Parathyroid adenoma (tissue), 2 donors: ENCODE results near the gene LAYN.

ENCODE experiments used
- H2AFZ ChIP-seq: fragments of 300-600 bp; sonication (generic); one replicate; pipeline ENCODE4 v1.7.0; 2017; ENCODE audit warnings: antibody characterized with exemption, mild to moderate bottlenecking
- H3K27ac ChIP-seq: fragments of 300-600 bp; sonication (generic); one replicate; pipeline ENCODE4 v1.7.0; 2017
- H3K27me3 ChIP-seq: fragments of 300-600 bp; sonication (generic); one replicate; pipeline ENCODE4 v1.7.0; 2017; ENCODE audit warnings: low read length; ENCODE audit not compliant: control insufficient read depth, insufficient read depth
- H3K36me3 ChIP-seq: fragments of 300-600 bp; sonication (generic); one replicate; pipeline ENCODE4 v1.7.0; 2017; ENCODE audit warnings: low read length; ENCODE audit not compliant: control insufficient read depth, insufficient read depth
- H3K4me1 ChIP-seq: fragments of 300-600 bp; sonication (generic); one replicate; pipeline ENCODE4 v1.7.0; 2017; ENCODE audit warnings: control low read depth
- H3K4me2 ChIP-seq: fragments of 300-600 bp; sonication (generic); one replicate; pipeline ENCODE4 v1.7.0; 2017; ENCODE audit warnings: low read length
- H3K4me3 ChIP-seq: fragments of 300-600 bp; sonication (generic); one replicate; pipeline ENCODE4 v1.7.0; 2017; ENCODE audit warnings: low read depth, low read length
- H3K79me2 ChIP-seq: fragments of 300-600 bp; sonication (generic); one replicate; pipeline ENCODE4 v1.7.0; 2017; ENCODE audit warnings: control low read depth
- H3K9ac ChIP-seq: fragments of 300-600 bp; sonication (generic); one replicate; pipeline ENCODE4 v1.7.0; 2017; ENCODE audit warnings: mild to moderate bottlenecking
- H3K9me3 ChIP-seq: fragments of 300-600 bp; sonication (generic); one replicate; pipeline ENCODE4 v1.7.0; 2017; ENCODE audit warnings: low read length; ENCODE audit not compliant: control insufficient read depth
- CTCF ChIP-seq: fragments of 300-600 bp; sonication (generic); IDR thresholded peaks from one replicate; pipeline ENCODE4 v1.7.0; 2017; ENCODE audit warnings: antibody characterized with exemption, mild to moderate bottlenecking
- donor health status: primary hyperparathyroidism.

LAYN gene

GRCh38 chr11:111523343-111523742, 17.2 kb upstream of the LAYN start:
- no peak overlapping the region for H3K27ac ChIP-seq
- H3K36me3 ChIP-seq: no peaks in the 10 kb centered on the region
- no peak for TF ChIP-seq CTCF

GRCh38 chr11:111524056-111524455, 16.5 kb upstream of the LAYN start:
- H2AFZ ChIP-seq: no peak overlapping the region
- no peaks in the 10 kb centered on the region for H3K27me3 ChIP-seq
- no peaks in the 10 kb centered on the region for H3K36me3 ChIP-seq
- TF ChIP-seq CTCF: no peak
- no peak overlapping the region for H3K4me3 ChIP-seq
- H3K4me2 ChIP-seq: no peak overlapping the region
- no peaks in the 10 kb centered on the region for H3K4me1 ChIP-seq
- no peak overlapping the region for H3K27ac ChIP-seq
- no peaks in the 10 kb centered on the region for H3K79me2 ChIP-seq
- no peak overlapping the region for H3K9ac ChIP-seq
- no peaks in the 10 kb centered on the region for H3K9me3 ChIP-seq

More at GRCh38 chr11:111523343-111523742, 17.2 kb upstream of the LAYN start:
- H3K27me3 ChIP-seq: no peaks in the 10 kb centered on the region
- H3K4me2 ChIP-seq: no peak overlapping the region
- H3K4me3 ChIP-seq: no peak overlapping the region
- no peaks in the 10 kb centered on the region for H3K79me2 ChIP-seq
- H3K4me1 ChIP-seq: no peaks in the 10 kb centered on the region
- no peak overlapping the region for H3K9ac ChIP-seq
- H3K9me3 ChIP-seq: no peaks in the 10 kb centered on the region
- H2AFZ ChIP-seq: no peak overlapping the region

- Histone ChIP-seq H3K4me2 (no peak overlapping the region), H3K4me1 (no peaks in the 10 kb centered on the region), H3K27ac (no peak overlapping the region), H3K9me3 (no peaks in the 10 kb centered on the region), H3K36me3 (no peaks in the 10 kb centered on the region), H3K4me3 (no peak overlapping the region), H3K79me2 (no peaks in the 10 kb centered on the region), H2AFZ (no peak overlapping the region), H3K27me3 (no peaks in the 10 kb centered on the region), H3K9ac (no peak overlapping the region)
- TF ChIP-seq CTCF: no peak
Measured at GRCh38 chr11:111525456-111525855, 15.1 kb upstream of the LAYN start.

- no peak for TF ChIP-seq CTCF
- Histone ChIP-seq H3K36me3 (no peaks in the 10 kb centered on the region), H3K9me3 (no peaks in the 10 kb centered on the region), H3K4me1 (no peaks in the 10 kb centered on the region), H2AFZ (no peak overlapping the region), H3K4me3 (no peak overlapping the region), H3K27ac (no peak overlapping the region), H3K27me3 (no peaks in the 10 kb centered on the region), H3K4me2 (no peak overlapping the region), H3K79me2 (no peaks in the 10 kb centered on the region), H3K9ac (no peak overlapping the region)
Measured at GRCh38 chr11:111526501-111526900, 14.0 kb upstream of the LAYN start.

- no peaks in the 10 kb centered on the region for H3K79me2 ChIP-seq
- H3K27ac ChIP-seq: no peak overlapping the region
- no peak overlapping the region for H3K4me2 ChIP-seq
- H3K9ac ChIP-seq: no peak overlapping the region
- no peaks in the 10 kb centered on the region for H3K9me3 ChIP-seq
- no peak for TF ChIP-seq CTCF
- H2AFZ ChIP-seq: no peak overlapping the region
- H3K4me3 ChIP-seq: no peak overlapping the region
- no peaks in the 10 kb centered on the region for H3K27me3 ChIP-seq
- no peaks in the 10 kb centered on the region for H3K4me1 ChIP-seq
- H3K36me3 ChIP-seq: no peaks in the 10 kb centered on the region
Measured at GRCh38 chr11:111527279-111527678, 13.2 kb upstream of the LAYN start.
